ENCODE results near the gene PGR. TPM values are rescaled to one million over a fixed set of nuclear protein-coding genes. Genes with fewer than 3 reads are reported as not detected.

PGR gene
- total RNA-seq, 4 donors from 2014 or later, result 0.89 to 5.4 (median 3.1) TPM

DNA sequence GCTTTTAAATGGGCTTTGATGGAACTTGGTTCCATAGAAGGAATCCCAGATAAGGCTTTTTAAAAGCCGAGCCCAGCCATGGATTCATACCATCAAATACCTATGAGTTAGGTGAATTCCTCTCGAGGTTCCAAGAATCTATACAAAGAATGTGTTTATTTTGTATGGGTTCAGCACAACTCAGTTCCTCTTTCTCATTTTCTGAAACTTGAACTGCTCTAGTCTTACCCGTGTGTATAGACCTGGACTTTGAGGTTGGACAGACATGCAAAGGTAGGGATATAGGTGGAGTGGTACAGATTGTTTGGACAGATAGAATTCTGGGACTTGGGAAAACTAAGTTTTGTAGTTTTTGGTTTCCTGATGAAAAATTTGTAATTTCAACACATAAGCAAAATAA is 97.9 kb downstream of the PGR start:
- Histone ChIP-seq H3K27ac (no peak overlapping the region), H3K9me3 (no peaks in the 10 kb centered on the region), H3K4me1 (no peaks in the 10 kb centered on the region), H3K4me3 (replicated peaks in 1 of 3) (no peak overlapping the region), H3K27me3 (no peaks in the 10 kb centered on the region), H3K36me3 (no peaks in the 10 kb centered on the region)
- no peak for DNase-seq
- 86 to 87% methylated on average over 3 of the region's 3 CpGs for WGBS, 2 donors
- TF ChIP-seq CTCF (IDR thresholded peaks at IDR 0.05) (no peak), POLR2A (IDR thresholded peaks at IDR 0.05) (no peak)
- intact Hi-C loops (cut with DNase I), result no loop called here

DNA sequence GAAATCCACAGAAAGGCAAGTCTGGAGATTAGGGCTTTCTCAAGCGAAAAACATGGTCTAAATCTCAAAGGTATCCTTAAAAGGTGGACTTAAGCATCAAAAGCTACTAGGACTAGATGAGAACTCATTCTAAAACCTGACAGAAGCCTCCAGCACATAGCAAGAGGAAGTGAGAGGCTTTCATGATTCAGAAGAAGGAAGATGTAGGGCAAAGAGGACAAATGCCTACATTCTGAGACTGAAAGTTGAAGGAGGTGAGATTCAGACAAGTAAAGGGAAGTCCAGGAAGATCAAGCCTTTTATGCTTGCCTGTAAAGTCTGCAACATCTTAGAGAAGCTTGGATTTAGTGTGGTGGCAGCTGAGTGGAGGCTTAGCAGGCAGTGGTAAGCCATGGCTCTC is 98.9 kb downstream of the PGR start:
- Histone ChIP-seq H3K4me3 (replicated peaks in 1 of 3) (no peak overlapping the region), H3K27ac (no peak overlapping the region), H3K9me3 (no peaks in the 10 kb centered on the region), H3K36me3 (no peaks in the 10 kb centered on the region), H3K27me3 (no peaks in the 10 kb centered on the region), H3K4me1 (no peaks in the 10 kb centered on the region)
- intact Hi-C loops (cut with DNase I), result no loop called here
- no peak for DNase-seq
- 84 to 91% methylated on average over 1 of the region's 1 CpG for WGBS, 2 donors
- no peak for TF ChIP-seq CTCF (IDR thresholded peaks at IDR 0.05)
- no peak for TF ChIP-seq POLR2A (IDR thresholded peaks at IDR 0.05)

DNA sequence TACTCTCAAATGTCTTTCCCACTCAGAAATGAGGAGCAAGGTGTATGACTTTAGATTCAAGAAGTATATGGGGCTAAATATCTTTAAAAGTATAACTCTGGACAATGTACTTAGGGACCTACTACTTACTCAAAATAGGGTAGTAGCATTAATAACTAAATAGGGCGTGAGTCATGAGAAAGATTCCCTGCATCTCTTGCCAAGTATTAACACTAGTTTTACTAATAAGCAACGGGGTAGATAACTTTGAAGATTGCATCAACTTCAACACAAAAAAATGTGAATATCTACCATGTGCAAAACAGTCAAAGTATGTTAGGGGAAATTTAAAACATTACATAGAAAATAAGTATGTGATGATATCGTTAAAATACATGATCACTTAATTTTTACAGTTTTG is 99.6 kb downstream of the PGR start:
- no peaks in the 10 kb centered on the region for H3K4me1 ChIP-seq
- no peak for DNase-seq
- no peaks in the 10 kb centered on the region for H3K9me3 ChIP-seq
- H3K4me3 ChIP-seq (replicated peaks in 1 of 3), result no peak overlapping the region
- no peaks in the 10 kb centered on the region for H3K27me3 ChIP-seq
- H3K36me3 ChIP-seq, result no peaks in the 10 kb centered on the region
- intact Hi-C loops (cut with DNase I), result no loop called here
- TF ChIP-seq POLR2A (IDR thresholded peaks at IDR 0.05), result no peak
- TF ChIP-seq CTCF (IDR thresholded peaks at IDR 0.05), result no peak
- WGBS, 2 donors, result 79 to 87% methylated on average over 3 of the region's 3 CpGs
- no peak overlapping the region for H3K27ac ChIP-seq

- DNase-seq, result no peak
- H3K4me3 ChIP-seq (replicated peaks in 1 of 3), result no peak overlapping the region
- no peaks in the 10 kb centered on the region for H3K27me3 ChIP-seq
- no peaks in the 10 kb centered on the region for H3K4me1 ChIP-seq
- no peaks in the 10 kb centered on the region for H3K36me3 ChIP-seq
- WGBS, 2 donors, result 59 to 78% methylated on average over 1 of the region's 1 CpG
- no peak overlapping the region for H3K27ac ChIP-seq
- TF ChIP-seq POLR2A (IDR thresholded peaks at IDR 0.05) (no peak), CTCF (IDR thresholded peaks at IDR 0.05) (no peak)
- H3K9me3 ChIP-seq, result no peaks in the 10 kb centered on the region
- intact Hi-C loops (cut with DNase I), result no loop called here
Measured at GRCh38 chr11:101028644-101029043, 101.0 kb downstream of the PGR start.

GRCh38 chr11:101022256-101022655 is 107.4 kb downstream of the PGR start:
- Histone ChIP-seq H3K36me3 (no peaks in the 10 kb centered on the region), H3K4me3 (replicated peaks in 1 of 3) (no peak overlapping the region), H3K27me3 (no peaks in the 10 kb centered on the region), H3K9me3 (no peaks in the 10 kb centered on the region), H3K27ac (no peak overlapping the region), H3K4me1 (no peaks in the 10 kb centered on the region)
- DNase-seq, result no peak
- intact Hi-C loops (cut with DNase I), result no loop called here
- TF ChIP-seq CTCF (IDR thresholded peaks at IDR 0.05), result no peak
- no peak for TF ChIP-seq POLR2A (IDR thresholded peaks at IDR 0.05)
